ENCODE measurements around the gene SERINC3. TPM values are rescaled to one million over a fixed set of nuclear protein-coding genes. Genes with fewer than 3 reads are reported as not detected.
A peak's percentile ranks its signal among the peaks of the same experiment; 100 is the strongest.

Gene SERINC3
- total and polyA plus RNA-seq, 2 donors = 34.8 to 51.2 TPM

DNA sequence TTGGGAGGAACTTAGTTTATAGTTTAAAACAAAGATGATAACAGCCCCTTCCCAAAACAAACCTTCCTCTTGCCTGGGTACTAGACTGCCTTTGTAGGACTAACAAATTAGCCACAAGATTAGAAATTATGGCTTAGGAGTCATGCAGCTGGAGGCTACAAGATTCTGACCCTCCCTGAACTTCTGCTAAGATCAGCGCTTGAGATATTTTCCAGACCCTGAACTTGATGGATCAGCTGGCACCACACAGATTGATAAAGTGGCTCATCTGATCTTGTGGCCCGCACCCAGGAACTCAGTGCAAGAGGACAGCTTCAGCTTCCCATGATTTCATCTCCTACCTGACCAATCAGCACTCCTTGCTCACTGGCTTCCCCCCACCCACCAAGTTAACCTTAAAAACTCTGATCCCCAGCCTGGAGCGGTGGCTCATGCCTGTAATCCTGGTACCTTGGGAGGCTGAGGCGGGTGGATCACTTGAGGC, 5.9 kb upstream of the SERINC3 start:
- H3K4me3 ChIP-seq (ENCODE audit: low read length in 2 of 2) = no peak overlapping the region
- 80% methylated on average over 4 of the region's 4 CpGs for WGBS
- H3K27me3 ChIP-seq (ENCODE audit: control insufficient read depth in 2 of 2, insufficient read depth in 1 of 2, low read length in 1 of 2) = peaks cover 0 to 2% of the 10 kb centered on the region in 2 donors
- DNase-seq (ENCODE audit: low read depth in 6 of 9, low spot score in 9 of 9) = no peak
- H3K36me3 ChIP-seq (ENCODE audit: control insufficient read depth in 2 of 2, insufficient read depth in 2 of 2, low read length in 1 of 2) = no peaks in the 10 kb centered on the region
- no peak overlapping the region for H3K27ac ChIP-seq (ENCODE audit: low read depth in 1 of 2, low read length in 1 of 2)
- no peaks in the 10 kb centered on the region for H3K9me3 ChIP-seq (ENCODE audit: control insufficient read depth in 2 of 2, insufficient read depth in 1 of 2, low read length in 1 of 2)
- peaks cover 11 to 12% of the 10 kb centered on the region in 2 donors for H3K4me1 ChIP-seq (ENCODE audit: control insufficient read depth in 2 of 2, insufficient read depth in 2 of 2, low read length in 2 of 2)

DNA sequence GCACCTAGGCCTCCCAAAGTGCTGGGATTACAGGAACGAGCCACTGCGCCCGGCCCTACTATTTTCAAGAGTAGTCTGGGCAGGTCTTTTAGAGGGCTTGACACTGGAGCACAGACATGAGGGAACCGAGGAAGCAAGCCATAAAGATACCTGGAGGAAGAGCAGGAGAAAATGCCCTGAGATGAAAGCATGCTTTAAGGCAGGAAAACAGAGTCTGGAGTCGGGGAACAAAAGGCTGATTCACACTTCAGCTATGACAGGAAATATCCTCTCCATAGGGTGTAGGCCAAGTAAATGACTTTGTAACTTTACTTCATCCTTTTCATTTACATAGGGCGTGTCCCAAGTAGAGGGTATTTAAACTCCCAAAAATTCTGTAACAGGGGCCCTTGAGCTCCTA, 4.3 kb upstream of the SERINC3 start:
- H3K9me3 ChIP-seq (ENCODE audit: control insufficient read depth in 2 of 2, insufficient read depth in 1 of 2, low read length in 1 of 2) = no peaks in the 10 kb centered on the region
- H3K27me3 ChIP-seq (ENCODE audit: control insufficient read depth in 2 of 2, insufficient read depth in 1 of 2, low read length in 1 of 2) = no peaks in the 10 kb centered on the region
- H3K4me3 ChIP-seq (ENCODE audit: low read length in 2 of 2) = no peak overlapping the region
- H3K36me3 ChIP-seq (ENCODE audit: control insufficient read depth in 2 of 2, insufficient read depth in 2 of 2, low read length in 1 of 2) = no peaks in the 10 kb centered on the region
- no peak overlapping the region for H3K27ac ChIP-seq (ENCODE audit: low read depth in 1 of 2, low read length in 1 of 2)
- no peak for DNase-seq (ENCODE audit: low read depth in 6 of 9, low spot score in 9 of 9)
- 96% methylated on average over 6 of the region's 6 CpGs for WGBS
- peaks cover 1 to 4% of the 10 kb centered on the region in 2 donors for H3K4me1 ChIP-seq (ENCODE audit: control insufficient read depth in 2 of 2, insufficient read depth in 2 of 2, low read length in 2 of 2)

DNA sequence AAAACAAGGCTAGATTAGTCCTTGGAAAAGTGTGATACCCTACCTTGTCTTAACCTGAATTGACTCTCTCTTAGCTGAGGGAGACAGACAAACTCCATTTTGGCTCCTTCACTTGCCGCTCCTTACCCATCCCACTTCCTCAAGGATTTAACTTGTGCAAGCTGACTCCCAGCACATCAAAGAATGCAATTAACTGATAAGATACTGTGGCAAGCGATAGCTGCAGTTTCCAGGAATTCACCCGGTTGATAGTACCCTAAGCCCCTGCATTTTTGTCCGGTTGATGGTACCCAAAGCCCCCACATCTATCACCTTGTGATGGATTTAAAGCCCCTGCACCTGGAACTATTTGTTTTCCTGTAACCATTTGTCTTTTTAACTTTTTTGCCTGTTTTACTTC, 1.9 kb upstream of the SERINC3 start:
- no peak overlapping the region for H3K4me3 ChIP-seq (ENCODE audit: low read length in 2 of 2)
- 72% methylated on average over 4 of the region's 4 CpGs for WGBS
- H3K36me3 ChIP-seq (ENCODE audit: control insufficient read depth in 2 of 2, insufficient read depth in 2 of 2, low read length in 1 of 2) = peaks cover 0 to 3% of the 10 kb centered on the region in 2 donors
- H3K4me1 ChIP-seq (ENCODE audit: control insufficient read depth in 2 of 2, insufficient read depth in 2 of 2, low read length in 2 of 2) = peaks cover 17 to 19% of the 10 kb centered on the region in 2 donors
- DNase-seq (ENCODE audit: low read depth in 6 of 9, low spot score in 9 of 9) = no peak
- no peaks in the 10 kb centered on the region for H3K9me3 ChIP-seq (ENCODE audit: control insufficient read depth in 2 of 2, insufficient read depth in 1 of 2, low read length in 1 of 2)
- H3K27ac ChIP-seq (ENCODE audit: low read depth in 1 of 2, low read length in 1 of 2) = no peak overlapping the region
- H3K27me3 ChIP-seq (ENCODE audit: control insufficient read depth in 2 of 2, insufficient read depth in 1 of 2, low read length in 1 of 2) = no peaks in the 10 kb centered on the region

DNA sequence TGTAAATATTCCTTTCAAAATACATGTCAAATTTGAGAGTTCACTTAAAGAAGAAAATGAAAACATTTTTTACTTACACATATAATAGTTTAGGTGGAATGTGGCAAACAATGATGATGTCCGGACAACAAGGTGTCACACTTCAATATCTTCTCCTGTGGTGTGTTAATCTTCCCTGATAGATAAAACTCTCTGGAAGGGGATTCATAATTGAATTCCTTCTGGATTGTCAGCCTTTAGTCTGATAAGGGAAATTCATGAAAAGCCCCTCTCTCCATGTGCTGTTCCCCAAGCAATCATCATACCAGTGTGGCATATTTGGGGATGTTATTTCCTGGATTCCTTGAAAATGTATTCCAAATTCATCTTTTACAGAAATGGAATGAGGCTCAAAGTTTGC, 971 bp upstream of the SERINC3 start:
- Histone ChIP-seq H3K36me3 (ENCODE audit: control insufficient read depth in 2 of 2, insufficient read depth in 2 of 2, low read length in 1 of 2) (peaks cover 0 to 3% of the 10 kb centered on the region in 2 donors), H3K4me3 (ENCODE audit: low read length in 2 of 2) (no peak overlapping the region), H3K4me1 (ENCODE audit: control insufficient read depth in 2 of 2, insufficient read depth in 2 of 2, low read length in 2 of 2) (peaks cover 17 to 19% of the 10 kb centered on the region in 2 donors), H3K27me3 (ENCODE audit: control insufficient read depth in 2 of 2, insufficient read depth in 1 of 2, low read length in 1 of 2) (no peaks in the 10 kb centered on the region), H3K9me3 (ENCODE audit: control insufficient read depth in 2 of 2, insufficient read depth in 1 of 2, low read length in 1 of 2) (no peaks in the 10 kb centered on the region), H3K27ac (ENCODE audit: low read depth in 1 of 2, low read length in 1 of 2) (no peak overlapping the region)
- 97% methylated on average over 1 of the region's 1 CpG for WGBS
- no peak for DNase-seq (ENCODE audit: low read depth in 6 of 9, low spot score in 9 of 9)

DNA sequence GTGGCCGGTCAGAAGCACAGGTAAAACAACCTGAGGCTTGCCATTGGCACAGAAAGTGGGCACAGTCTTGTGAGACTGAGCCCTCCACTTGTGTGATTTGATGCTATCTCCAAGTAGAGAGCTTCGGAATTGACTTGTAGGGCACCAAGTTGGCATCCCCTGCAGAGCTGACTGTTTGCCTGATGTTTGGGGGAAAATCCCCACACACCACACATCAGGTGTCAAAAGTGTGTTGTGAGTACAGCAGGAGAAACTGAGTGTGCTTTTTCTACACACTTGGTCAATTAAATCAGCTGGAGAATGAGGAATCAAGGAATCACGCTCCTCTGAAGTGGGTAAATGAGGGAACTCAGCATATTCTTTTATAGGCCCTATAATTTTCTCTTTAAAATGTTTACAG, 989 bp downstream of the SERINC3 start:
- WGBS = 92% methylated on average over 3 of the region's 3 CpGs
- Histone ChIP-seq H3K4me1 (ENCODE audit: control insufficient read depth in 2 of 2, insufficient read depth in 2 of 2, low read length in 2 of 2) (peaks cover 17 to 19% of the 10 kb centered on the region in 2 donors), H3K9me3 (ENCODE audit: control insufficient read depth in 2 of 2, insufficient read depth in 1 of 2, low read length in 1 of 2) (no peaks in the 10 kb centered on the region), H3K27ac (ENCODE audit: low read depth in 1 of 2, low read length in 1 of 2) (peak overlapping the region in 1 of 2 donors; percentile 90), H3K4me3 (ENCODE audit: low read length in 2 of 2) (peak overlapping the region; percentile 90 to 91), H3K27me3 (ENCODE audit: control insufficient read depth in 2 of 2, insufficient read depth in 1 of 2, low read length in 1 of 2) (no peaks in the 10 kb centered on the region), H3K36me3 (ENCODE audit: control insufficient read depth in 2 of 2, insufficient read depth in 2 of 2, low read length in 1 of 2) (peaks cover 0 to 7% of the 10 kb centered on the region in 2 donors)
- DNase-seq (ENCODE audit: low read depth in 6 of 9, low spot score in 9 of 9) = no peak

DNA sequence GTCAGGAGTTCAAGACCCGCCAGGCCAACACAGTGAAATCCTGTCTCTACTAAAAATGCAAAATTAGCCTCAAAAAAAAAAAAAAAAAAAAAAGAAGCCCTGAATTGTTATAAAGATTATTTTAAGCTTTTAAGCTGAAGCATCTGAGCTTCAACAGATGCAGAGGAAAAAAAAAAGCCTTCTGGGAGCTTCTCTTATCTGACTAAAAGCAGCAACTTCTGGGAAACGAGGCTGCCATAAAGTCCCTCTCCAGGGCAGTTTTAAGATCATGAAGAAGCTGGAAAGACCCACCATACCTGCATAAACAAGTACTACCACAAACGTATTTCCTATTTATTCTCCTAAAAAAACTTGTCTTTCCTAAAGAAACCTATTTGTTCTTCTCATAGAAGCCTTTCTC, 3.6 kb downstream of the SERINC3 start:
- no peaks in the 10 kb centered on the region for H3K9me3 ChIP-seq (ENCODE audit: control insufficient read depth in 2 of 2, insufficient read depth in 1 of 2, low read length in 1 of 2)
- peaks cover 3 to 17% of the 10 kb centered on the region in 2 donors for H3K36me3 ChIP-seq (ENCODE audit: control insufficient read depth in 2 of 2, insufficient read depth in 2 of 2, low read length in 1 of 2)
- 91% methylated on average over 3 of the region's 3 CpGs for WGBS
- no peaks in the 10 kb centered on the region for H3K27me3 ChIP-seq (ENCODE audit: control insufficient read depth in 2 of 2, insufficient read depth in 1 of 2, low read length in 1 of 2)
- DNase-seq (ENCODE audit: low read depth in 6 of 9, low spot score in 9 of 9) = no peak
- H3K27ac ChIP-seq (ENCODE audit: low read depth in 1 of 2, low read length in 1 of 2) = no peak overlapping the region
- peaks cover 17 to 19% of the 10 kb centered on the region in 2 donors for H3K4me1 ChIP-seq (ENCODE audit: control insufficient read depth in 2 of 2, insufficient read depth in 2 of 2, low read length in 2 of 2)
- no peak overlapping the region for H3K4me3 ChIP-seq (ENCODE audit: low read length in 2 of 2)

GRCh38 chr20:44517454-44517853, 4.4 kb downstream of the SERINC3 start:
- Histone ChIP-seq H3K4me1 (ENCODE audit: control insufficient read depth in 2 of 2, insufficient read depth in 2 of 2, low read length in 2 of 2) (peaks cover 17 to 19% of the 10 kb centered on the region in 2 donors), H3K36me3 (ENCODE audit: control insufficient read depth in 2 of 2, insufficient read depth in 2 of 2, low read length in 1 of 2) (peaks cover 3 to 20% of the 10 kb centered on the region in 2 donors), H3K27ac (ENCODE audit: low read depth in 1 of 2, low read length in 1 of 2) (no peak overlapping the region), H3K27me3 (ENCODE audit: control insufficient read depth in 2 of 2, insufficient read depth in 1 of 2, low read length in 1 of 2) (no peaks in the 10 kb centered on the region), H3K9me3 (ENCODE audit: control insufficient read depth in 2 of 2, insufficient read depth in 1 of 2, low read length in 1 of 2) (no peaks in the 10 kb centered on the region), H3K4me3 (ENCODE audit: low read length in 2 of 2) (no peak overlapping the region)
- DNase-seq (ENCODE audit: low read depth in 6 of 9, low spot score in 9 of 9) = no peak
- WGBS = 96% methylated on average over 3 of the region's 3 CpGs

- H3K4me3 ChIP-seq (ENCODE audit: low read length in 2 of 2) = no peak overlapping the region
- H3K27ac ChIP-seq (ENCODE audit: low read depth in 1 of 2, low read length in 1 of 2) = no peak overlapping the region
- H3K4me1 ChIP-seq (ENCODE audit: control insufficient read depth in 2 of 2, insufficient read depth in 2 of 2, low read length in 2 of 2) = peaks cover 17 to 19% of the 10 kb centered on the region in 2 donors
- DNase-seq (ENCODE audit: low read depth in 6 of 9, low spot score in 9 of 9) = no peak
- peaks cover 9 to 24% of the 10 kb centered on the region in 2 donors for H3K36me3 ChIP-seq (ENCODE audit: control insufficient read depth in 2 of 2, insufficient read depth in 2 of 2, low read length in 1 of 2)
- H3K9me3 ChIP-seq (ENCODE audit: control insufficient read depth in 2 of 2, insufficient read depth in 1 of 2, low read length in 1 of 2) = no peaks in the 10 kb centered on the region
- no peaks in the 10 kb centered on the region for H3K27me3 ChIP-seq (ENCODE audit: control insufficient read depth in 2 of 2, insufficient read depth in 1 of 2, low read length in 1 of 2)
- WGBS = 95% methylated on average over 7 of the region's 7 CpGs
Observed at GRCh38 chr20:44516491-44516890, 5.4 kb downstream of the SERINC3 start.

DNA sequence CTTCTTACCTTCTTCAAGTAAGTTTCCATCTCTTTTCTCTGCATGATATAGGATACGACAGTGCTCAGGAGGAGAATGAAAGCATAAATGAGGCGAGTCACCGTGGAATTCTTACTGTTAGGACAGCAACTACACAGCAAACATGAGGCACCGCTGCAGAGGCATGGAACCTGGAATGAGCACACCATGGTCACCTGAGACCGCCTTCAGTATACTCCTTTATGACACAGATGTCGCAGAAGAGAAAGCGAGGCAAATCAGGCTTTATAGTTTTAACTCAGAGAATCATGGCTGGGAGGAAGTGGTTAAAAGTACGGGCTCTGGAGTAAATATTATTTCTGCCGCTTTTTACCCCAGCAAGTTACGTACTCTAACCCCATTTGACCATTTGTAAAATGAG, 8.0 kb downstream of the SERINC3 start:
- 91% methylated on average over 10 of the region's 10 CpGs for WGBS
- Histone ChIP-seq H3K4me1 (ENCODE audit: control insufficient read depth in 2 of 2, insufficient read depth in 2 of 2, low read length in 2 of 2) (no peaks in the 10 kb centered on the region), H3K27ac (ENCODE audit: low read depth in 1 of 2, low read length in 1 of 2) (no peak overlapping the region), H3K9me3 (ENCODE audit: control insufficient read depth in 2 of 2, insufficient read depth in 1 of 2, low read length in 1 of 2) (no peaks in the 10 kb centered on the region), H3K36me3 (ENCODE audit: control insufficient read depth in 2 of 2, insufficient read depth in 2 of 2, low read length in 1 of 2) (peaks cover 30 to 45% of the 10 kb centered on the region in 2 donors), H3K4me3 (ENCODE audit: low read length in 2 of 2) (no peak overlapping the region), H3K27me3 (ENCODE audit: control insufficient read depth in 2 of 2, insufficient read depth in 1 of 2, low read length in 1 of 2) (no peaks in the 10 kb centered on the region)
- DNase-seq (ENCODE audit: low read depth in 6 of 9, low spot score in 9 of 9) = no peak

All from thymus (tissue), 11 donors.